HCEC 1CT (cell line): ENCODE results near the gene TBC1D4.

Source experiments
- DNase-seq: peaks from one replicate; pipeline ENCODE4 v3.0.0-alpha.2; 2017

Gene TBC1D4

DNA sequence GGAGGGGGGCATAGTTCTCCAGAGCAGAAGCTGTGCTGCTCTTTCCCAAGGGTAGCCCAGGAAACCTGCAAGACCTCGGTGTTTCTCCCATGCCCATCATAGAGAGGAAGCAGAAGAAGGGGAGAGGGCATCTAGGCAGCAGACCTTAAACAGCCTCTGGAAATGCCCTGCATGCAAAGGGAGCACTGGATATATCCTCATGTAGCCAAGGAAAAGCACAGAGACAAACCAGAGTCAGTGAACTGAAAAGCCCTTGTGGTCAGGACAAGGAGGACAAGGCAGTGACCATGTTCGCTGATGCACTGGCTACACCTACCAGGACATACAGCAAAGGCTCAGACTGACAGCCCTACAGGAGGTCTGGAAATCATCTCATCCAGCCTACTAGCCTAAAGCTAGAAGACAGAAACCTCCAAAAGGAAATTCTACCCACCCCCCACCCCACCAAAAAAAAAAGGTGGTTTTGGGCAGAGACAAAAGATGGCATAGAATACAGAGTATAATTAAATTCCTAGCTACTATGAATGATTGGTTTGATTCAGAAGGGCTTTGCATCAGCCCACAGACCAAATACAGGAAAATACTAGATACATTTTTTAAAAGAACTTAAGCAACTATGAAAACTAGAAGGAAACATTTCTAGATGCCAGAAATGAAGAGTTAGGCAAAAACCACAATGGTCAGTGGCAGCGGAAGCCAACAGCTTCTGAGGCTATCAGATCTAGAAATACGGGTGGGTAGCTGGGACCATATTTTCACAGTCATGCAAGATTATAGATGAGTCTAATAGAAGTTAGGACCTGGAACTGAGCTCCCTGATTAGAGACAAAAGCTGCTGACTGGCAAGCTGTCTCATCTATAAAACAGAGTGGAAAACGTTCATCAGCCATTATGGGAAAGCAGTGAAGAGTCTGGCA is 4.4 kb upstream of the TBC1D4 start:
- DNase-seq: no peak

DNA sequence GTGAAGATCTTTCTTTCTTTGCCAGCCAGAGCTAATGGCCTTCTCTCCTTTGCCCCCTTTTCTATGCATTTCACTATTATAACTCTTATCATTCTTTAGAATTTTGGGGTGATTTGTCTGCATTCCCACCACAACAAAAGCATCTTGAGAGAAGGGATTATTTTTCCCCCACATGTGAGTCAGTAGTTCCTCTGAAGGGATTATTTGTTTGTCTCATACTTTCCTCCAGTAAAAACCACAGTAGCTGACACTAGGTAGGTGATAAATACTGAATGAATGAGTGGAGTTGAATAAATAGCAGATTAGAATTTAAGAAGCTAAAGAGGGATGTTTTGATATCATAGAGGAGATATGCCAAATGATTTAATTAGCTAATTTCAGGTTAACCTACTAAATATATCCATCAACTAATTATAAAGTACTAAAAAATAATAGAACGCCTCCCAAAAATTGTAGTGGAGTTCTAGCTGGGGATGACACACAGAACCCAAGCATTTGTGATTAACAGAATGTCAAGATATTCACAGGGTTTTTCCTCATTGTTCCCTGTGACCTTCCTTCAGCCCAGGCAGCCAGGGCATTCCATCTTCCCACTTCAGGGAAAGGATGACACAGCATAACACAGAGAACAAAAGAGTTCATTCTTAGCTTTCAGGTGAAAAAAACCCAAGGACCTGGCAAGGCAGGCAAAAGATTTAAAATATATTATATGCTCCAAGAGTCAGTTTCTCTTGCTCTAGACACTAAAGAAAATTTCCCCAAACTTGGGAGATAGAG is 3.5 kb upstream of the TBC1D4 start:
- peak; percentile 57 for DNase-seq

DNA sequence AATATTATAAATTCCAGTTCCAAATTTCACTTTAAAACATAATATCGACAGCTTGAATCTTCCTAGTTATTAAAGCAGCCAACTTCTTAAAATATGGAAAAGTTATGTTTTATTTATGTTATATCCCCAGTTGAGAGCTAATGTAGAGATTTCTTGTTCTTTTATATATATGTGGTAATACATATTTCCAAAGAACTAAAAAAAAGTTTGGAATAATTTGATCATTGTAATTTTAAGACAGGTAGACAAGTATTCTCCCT is 781 bp upstream of the TBC1D4 start:
- DNase-seq: no peak

DNA sequence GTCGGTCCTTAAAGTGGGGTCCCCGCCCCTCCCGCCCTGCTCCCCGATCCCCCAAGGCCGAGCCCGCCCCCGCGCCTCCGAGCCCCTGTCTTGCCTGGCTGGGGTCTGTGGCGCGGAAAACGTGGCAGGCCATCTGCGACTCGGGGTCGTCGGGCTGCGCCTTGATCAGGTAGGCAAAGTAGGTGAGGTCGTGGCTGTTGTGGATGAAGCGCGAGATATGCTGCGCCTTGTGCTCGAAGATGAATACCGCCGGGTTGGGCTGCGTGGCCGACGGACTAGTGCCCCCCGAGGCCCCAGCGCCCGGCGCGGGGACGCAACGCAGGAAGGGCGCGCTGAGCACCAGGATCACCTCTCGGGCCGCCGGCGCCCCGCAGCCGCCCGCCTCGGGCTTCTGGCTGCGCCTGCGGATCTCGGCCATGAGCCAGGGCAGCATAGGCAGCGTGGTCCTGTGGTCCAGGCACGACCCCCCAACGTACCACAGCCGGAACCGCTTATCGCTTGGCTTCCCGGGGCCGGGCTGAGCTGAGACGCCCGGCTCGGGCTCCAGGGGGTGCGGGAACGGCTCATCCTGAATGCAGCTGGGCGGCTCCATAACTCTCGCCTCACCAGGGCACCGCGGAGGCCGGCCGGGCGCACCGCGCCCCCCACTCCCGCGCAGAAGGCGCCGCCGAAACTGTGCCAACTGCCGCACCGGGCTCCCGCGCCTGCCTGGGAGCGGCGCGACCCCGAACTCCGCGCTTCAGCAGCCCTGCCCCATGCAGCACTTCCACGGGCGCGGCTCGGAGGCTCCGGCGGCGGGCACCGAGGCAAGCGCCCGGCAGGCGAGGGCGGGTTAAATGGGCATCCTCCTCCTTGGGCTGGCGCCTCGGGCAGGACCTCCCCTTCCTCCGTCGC is 546 bp downstream of the TBC1D4 start:
- peak; percentile 34 for DNase-seq

DNA sequence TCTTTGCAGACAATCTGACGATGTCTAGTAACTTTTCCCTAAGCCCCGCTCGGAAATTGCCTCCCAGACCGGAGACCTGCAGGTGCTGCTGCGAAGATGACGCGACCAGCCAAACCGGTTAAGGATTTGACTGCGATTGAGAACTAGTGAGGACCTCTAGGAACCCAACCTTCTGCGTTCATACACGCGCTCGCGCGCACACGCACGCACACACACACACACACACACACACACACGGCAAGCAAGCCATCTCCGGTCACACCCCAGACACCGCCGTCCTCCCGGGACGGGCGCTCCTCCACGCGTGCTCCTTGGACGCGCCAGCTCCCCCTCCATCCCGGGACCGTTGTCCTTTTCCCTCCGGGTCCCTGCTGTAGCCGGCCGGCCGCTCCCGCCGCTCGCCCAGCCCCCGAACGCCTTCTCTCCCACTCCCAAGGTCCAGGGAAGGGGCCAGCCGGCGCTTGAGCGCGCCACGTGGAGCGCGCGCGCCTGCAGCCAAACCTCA is 1.2 kb downstream of the TBC1D4 start:
- DNase-seq: peak; percentile 54

DNA sequence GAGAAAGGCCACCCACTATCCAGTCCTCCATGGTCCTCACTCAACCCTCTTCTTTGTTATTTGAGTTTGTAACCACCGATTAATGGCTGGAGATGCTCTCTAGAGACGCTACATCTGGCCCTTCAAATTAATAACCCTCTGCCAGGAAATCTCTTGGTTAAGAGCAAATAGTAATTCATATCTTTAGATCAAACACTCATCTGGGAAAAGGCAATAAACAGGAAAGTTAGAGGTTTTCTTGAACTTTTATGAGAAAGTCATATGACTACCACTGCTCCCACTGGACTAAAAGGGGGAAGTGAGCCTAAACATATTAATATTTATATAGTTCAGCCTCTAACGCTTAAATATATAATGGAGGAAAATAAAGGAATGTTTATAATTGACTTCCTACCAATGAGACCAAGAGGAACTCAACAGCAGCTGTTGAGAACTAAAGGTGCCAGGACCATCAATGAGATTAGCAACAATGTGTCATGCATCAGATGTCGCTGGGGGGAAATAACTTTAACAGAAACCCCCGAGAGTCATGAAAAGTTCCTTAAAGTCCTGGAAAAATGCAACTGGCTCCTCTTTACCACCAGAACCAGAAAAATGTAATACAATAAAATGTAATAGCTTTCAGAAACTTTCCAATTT is 2.7 kb downstream of the TBC1D4 start:
- no peak for DNase-seq

DNA sequence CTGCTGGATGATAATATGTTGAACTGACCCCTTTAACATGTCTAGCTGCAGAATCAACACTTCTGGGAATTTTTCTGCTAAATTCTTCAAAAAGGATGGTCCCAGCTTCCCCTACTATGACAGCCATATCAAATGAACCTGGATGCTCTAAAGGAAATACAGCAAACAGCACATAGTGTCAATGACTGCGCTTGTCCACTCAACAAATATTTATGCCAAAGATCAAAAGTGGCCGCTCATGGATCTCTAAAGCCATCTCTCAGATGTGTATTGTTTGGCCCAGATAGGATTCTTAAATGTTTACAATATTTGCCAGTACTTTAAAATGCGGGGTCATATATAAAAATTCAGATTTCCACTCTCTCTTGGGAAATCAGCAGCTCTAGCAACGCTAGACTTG is 3.3 kb downstream of the TBC1D4 start:
- no peak for DNase-seq

DNA sequence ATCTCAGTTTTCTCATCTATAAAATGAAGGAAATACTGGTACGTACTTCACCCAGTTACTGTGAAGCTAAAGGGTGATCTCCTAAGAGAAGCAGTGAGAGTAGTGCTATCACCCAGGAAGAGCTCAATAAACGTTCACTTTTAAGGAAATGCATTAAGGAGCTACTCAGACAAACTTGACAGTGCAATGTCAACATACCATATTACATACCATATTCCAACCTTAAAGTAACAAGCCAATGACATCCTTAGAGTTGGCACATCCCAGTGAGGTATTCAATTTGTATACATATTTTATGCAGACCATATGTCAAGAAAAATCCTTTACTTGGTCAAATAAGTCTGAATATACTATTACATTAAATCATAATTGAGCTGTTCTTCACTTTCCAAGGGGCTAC is 7.0 kb downstream of the TBC1D4 start:
- DNase-seq: no peak

DNA sequence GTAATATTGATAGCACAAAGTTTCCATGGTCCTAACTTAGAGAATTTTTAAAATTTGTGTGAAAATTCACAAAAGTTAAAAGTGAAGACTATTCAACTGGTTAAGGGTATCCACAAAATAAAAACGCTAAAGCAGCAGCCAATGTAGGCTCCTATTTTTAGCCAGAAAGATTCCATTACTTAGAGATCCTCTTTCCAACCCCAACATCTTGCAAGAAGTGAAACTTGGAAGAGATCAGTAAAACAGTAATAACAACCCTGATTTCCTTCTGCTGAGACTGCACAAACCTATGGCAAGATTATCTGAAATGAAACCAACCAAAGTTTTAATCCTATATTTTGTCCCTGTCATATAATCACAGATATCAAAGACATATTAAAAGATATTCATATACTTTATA is 8.5 kb downstream of the TBC1D4 start:
- DNase-seq: no peak

DNA sequence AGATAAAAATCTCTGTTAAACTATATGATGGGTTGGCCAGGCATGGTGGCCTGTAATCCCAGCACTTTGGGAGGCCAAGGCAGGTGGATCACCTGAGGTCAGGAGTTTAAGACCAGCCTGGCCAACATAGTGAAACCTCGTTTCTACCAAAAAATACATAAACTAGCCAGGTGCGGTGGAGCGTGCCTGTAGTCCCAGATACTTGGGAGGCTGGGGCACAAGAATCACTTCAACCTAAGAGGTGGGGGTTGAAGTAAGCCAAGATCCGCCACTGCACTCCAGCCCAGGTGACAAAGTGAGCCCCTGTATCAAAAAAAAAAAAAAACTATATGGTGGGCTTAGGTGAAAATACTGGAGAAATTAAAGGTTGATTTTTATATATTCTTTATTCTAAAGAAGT is 11.3 kb downstream of the TBC1D4 start:
- DNase-seq: no peak

DNA sequence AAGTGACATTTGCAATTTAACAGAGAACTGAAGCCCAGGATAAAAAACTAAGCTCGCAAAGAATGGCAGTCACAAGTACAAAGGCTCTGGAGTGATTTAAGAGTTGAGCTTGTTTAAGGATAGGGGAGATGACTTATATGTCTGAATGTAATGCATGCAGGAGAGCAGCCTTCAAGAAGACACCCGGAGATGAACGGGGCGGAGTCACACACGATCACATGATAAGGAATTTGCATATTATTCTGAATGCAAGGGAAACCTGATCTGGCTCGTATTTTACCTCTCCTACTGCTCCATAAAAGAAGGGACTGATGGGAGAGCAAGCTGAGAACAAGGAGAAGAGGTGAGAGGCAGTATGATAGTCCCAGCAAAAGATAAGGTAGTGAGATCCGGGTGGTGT is 12.9 kb downstream of the TBC1D4 start:
- DNase-seq: no peak

DNA sequence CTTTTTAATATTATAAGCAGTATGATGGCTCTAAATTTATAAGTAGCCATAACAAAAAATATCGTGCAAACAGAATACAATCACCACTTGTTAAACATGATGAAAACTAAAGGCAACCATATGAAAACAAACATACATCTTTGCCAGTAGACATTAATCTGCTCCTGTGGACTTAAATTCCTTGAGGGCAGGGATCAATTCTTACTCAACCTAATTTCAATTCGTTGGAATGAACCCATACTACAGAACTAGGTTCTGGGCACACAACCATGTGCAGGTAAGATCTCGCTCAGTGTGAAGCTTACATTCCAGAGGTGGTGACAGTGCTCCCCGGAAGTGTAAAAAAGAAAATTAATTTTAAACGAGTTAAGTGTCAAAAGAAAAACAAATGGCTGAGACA is 13.4 kb downstream of the TBC1D4 start:
- DNase-seq: no peak

DNA sequence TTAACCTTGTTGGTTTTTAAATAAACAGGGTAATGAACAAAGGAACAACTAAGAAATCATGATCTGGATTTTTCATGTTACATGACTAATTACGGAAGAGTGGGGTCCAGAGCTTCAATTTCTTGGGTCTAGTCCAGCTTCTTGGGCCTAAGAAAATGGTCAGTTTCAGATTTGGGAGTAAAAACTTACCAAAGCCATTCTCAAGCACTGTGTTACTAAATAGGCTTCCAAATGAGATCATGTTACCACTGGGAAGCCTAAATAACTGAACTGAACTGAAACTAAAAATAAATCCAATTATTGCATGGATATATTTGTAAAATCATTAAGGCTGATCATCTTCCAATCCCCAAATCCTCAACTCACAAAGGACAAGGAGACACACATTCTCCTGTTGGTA is 13.9 kb downstream of the TBC1D4 start:
- peak; percentile 55 for DNase-seq

DNA sequence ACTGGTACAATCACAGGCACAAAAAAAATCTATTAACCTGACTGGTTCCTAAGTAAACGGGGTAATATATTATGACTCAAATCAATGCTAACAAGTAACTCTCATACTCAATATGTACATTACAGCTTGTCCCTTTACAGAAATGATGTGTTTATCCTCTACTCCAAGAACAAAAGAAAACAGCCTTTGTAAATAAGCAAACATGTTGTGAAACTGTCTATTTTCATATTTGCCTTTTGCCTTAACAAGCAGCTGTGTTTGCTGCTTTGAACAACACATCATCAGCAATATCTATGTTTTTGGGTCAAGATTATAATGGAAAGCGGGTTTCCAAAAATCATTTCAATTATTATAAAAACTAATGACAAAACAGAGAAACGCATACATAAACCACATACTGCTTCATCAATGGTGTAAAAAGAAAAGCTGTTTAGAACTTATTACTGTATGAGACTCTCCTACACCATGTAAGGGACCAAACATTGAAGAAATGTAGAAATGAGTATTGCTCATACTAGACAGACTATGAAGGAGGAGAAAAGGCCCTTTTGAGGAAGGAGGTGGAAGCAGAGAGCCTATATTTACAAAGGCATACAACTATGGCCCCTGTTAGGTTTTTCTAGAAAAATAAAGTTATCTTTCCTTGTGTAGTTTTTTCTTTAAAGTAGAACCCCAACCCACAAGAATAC is 14.8 kb downstream of the TBC1D4 start:
- no peak for DNase-seq

DNA sequence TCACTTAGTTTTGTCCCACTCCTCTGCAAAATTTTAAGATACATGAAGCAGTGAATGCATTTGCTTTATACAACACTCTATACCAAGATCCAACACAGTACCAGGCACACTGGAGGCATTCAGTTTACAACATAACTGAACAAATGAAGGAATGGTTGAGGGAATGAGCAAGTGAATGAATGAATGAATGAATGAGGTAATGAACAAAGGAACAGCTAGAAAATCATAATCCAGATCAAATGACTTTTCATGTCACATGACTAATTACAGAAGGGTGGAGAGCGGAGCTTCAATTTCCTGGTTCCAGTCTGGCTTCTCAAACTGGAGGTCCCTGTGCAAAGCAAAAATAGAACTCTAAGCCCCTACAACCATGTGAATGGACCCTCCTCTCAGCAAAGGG is 16.7 kb downstream of the TBC1D4 start:
- DNase-seq: no peak

DNA sequence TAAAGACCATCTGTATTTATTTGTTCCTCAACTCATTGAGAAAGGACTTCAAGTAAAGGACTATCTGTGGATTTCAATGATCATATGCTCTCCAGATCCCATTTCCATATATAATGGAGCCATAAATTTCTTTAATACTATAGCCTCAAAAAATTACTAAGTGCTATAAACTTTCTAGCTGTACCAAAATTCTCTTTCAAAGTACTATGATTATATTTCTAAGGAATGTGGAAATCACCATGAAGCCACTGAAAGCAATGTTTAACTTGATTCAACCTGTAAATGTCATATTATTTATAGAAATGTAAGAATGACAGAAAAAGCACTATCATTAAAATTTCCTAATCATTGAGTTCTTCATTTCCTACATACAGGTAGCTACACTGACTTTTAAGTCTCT is 20.7 kb downstream of the TBC1D4 start:
- DNase-seq: no peak

DNA sequence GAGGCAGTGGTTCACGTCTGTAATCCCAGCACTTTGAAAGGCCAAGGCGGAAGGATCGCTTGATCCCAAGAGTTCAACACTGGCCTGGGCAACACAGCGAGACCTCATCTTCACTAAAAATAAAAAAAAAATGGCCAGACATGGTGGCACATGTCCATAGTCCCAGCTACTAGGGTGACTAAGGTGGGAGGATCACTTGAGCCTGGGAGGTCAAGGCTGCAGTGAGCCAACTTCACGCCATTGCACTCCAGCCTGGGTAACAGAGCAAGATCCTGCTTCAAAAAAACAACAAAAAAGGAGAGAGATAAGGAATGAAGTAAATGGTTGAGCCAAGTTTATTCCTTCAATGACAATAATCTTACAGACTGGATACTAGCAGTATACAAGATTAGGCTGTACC is 21.3 kb downstream of the TBC1D4 start:
- DNase-seq: no peak

DNA sequence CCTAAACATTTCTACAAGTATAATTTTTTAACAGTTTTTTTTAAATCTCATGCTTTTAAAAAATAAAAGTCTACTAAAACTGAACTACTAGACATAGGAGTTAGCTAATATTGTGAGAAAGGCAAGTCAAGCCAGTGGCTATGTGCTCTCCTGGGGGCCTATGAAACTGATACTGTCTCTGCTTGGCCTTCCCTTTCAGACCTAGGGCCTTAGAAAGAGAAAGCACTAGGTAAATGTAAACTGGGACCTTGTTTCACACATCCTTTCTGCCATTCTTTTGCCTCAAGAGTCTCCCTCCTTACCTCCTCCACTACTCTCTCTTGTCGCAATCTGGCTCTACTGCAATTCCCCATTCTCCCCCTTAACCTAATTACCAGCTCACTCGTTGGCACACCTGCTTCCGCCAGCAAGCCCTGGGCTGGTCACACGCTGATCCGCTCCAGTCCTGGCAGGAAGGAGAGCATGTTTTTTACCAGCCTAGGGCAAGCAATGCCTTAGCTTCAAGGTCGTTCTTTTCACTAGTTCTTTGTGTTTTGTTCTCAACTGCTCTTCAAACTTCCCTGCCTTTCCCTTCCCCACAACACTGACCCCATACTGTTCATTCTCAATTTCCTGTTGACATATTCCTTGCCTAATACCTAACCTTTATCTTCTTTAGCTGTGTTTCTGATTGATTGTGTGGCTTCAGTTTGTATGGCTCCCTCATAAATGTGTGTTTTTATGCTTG is 23.1 kb downstream of the TBC1D4 start:
- no peak for DNase-seq

DNA sequence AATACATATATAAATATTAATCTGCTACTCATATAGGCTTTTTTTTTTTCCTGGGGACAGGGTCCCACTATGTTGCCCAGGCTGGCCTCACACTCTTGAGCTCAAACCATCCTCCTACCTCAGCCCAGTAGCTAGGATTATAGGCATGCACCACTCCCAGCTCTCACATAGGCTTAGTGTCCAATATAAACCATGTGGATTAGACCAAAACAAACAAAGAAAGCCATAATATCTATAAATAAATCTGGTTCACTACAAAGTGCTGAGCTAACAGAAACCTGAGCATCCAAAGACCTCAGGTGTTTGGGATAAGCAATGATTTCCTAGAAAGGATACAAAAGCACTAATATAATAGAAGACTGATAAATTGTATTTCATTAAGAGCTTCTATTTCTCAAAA is 26.0 kb downstream of the TBC1D4 start:
- DNase-seq: no peak

DNA sequence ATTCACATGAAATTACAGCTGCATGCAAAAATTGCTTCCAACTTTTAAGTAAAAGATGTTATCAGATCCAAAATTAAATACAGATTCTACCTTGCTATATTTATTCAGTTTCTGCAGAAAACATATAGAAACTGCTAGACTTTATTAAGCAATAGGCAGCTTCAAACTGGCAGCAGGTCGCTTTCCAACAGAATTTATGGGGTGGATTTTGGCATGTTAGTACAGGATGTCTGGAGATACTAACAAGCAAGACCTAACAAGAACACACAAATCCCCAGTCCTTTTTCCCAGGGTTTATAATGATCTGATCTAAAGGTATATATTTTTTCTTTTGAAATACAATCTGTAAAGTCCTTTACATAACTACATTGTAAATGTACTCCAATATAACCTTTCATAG is 27.5 kb downstream of the TBC1D4 start:
- no peak for DNase-seq

DNA sequence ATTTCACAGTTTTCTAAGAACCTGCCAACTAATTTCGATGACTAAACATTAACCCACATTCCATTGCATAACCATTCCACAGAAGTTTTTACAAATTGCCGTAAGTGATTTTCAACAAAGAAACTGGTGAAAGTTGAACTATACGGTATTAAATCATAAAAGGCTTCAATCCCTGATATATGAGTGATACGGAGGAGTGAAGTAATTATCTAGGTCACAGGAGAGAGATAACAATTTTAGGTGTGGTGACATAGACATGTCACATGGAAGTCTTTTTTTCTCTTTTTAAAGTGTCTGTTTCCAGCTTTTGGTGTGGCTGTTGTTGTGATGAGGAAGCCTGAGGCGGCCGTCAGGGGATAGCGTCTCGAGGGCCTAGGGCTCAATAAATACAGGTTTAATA is 29.4 kb downstream of the TBC1D4 start:
- DNase-seq: peak; percentile 41

DNA sequence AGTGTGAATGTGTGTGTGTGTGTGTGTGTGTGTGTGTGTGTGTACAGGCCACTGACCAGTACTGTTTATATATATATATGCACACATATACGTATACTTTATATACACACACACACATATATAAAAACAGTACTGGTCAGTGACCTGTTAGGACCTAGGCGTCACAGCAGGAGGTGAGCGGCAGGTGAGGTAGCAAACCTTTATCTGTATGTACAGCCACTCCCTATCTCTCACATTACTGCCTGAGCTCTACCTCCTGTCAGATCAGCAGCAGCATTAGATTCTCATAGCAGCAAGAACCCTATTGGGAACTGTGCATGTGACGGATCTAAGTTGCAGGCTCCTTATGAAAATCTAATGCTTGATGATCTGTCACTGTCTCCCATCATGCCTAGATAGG is 34.5 kb downstream of the TBC1D4 start:
- DNase-seq: no peak
